DND-41 (cell line): ENCODE measurements around the gene SCN9A.

Source experiments
- ATAC-seq: fragments of 200-7000 bp; cut with Tn5 transposase; 3 replicates; pipeline ENCODE4 v1.9.1; 2021; ENCODE audit warnings: low read depth; ENCODE audit not compliant: insufficient read depth
- DNase-seq: peaks from one replicate; pipeline ENCODE4 v3.0.0-alpha.2; 2020
- H2AFZ ChIP-seq: 2 replicates; pipeline ENCODE4 v1.6.0; 2012; ENCODE audit warnings: low read depth, low read length
- H3K27ac ChIP-seq: 2 replicates; pipeline ENCODE4 v1.5.1; 2012; ENCODE audit warnings: low read length, inconsistent platforms
- H3K27me3 ChIP-seq: fragments of 200-600 bp; sonication (generic); 2 replicates; pipeline ENCODE4 v1.6.0; 2012; ENCODE audit warnings: low read length, mild to moderate bottlenecking, inconsistent platforms; ENCODE audit not compliant: insufficient read depth, poor library complexity
- H3K36me3 ChIP-seq: 2 replicates; pipeline ENCODE4 v1.5.1; 2012; ENCODE audit warnings: low read length, inconsistent platforms; ENCODE audit not compliant: insufficient read depth
- H3K4me1 ChIP-seq: 2 replicates; pipeline ENCODE4 v1.5.1; 2012; ENCODE audit warnings: mild to moderate bottlenecking, low read length; ENCODE audit not compliant: insufficient read depth
- H3K4me2 ChIP-seq: 2 replicates; pipeline ENCODE4 v1.6.0; 2012; ENCODE audit warnings: mild to moderate bottlenecking, moderate library complexity, low read length, inconsistent platforms; ENCODE audit not compliant: insufficient read depth
- H3K4me3 ChIP-seq, 2 experiments: fragments of 200-600 bp in 1 of 2; shearing (Covaris generic) in 1 of 2; 2 replicates each; pipeline ENCODE4 v1.5.1; 2012 to 2016; ENCODE audit warnings: inconsistent platforms in 2 of 2, low read length in 2 of 2, mild to moderate bottlenecking in 2 of 2, low read depth in 1 of 2, moderate library complexity in 1 of 2
- H3K79me2 ChIP-seq: 2 replicates; pipeline ENCODE4 v1.6.0; 2012; ENCODE audit warnings: low read length, inconsistent platforms; ENCODE audit not compliant: insufficient read depth
- H3K9ac ChIP-seq: 2 replicates; pipeline ENCODE4 v1.6.0; 2012; ENCODE audit warnings: low read depth, mild to moderate bottlenecking, inconsistent platforms, low read length, moderate library complexity
- H3K9me3 ChIP-seq: 2 replicates; pipeline ENCODE4 v1.5.1; 2012; ENCODE audit warnings: low read length, moderate library complexity, mild to moderate bottlenecking, inconsistent platforms; ENCODE audit not compliant: insufficient read depth, severe bottlenecking
- H4K20me1 ChIP-seq: 2 replicates; pipeline ENCODE4 v1.6.0; 2012; ENCODE audit warnings: low read length; ENCODE audit not compliant: insufficient read depth
- EZH2 ChIP-seq: IDR thresholded peaks from 3 replicates; pipeline ENCODE4 v1.6.1; 2012; ENCODE audit warnings: borderline replicate concordance, low read depth, mild to moderate bottlenecking, moderate library complexity, low read length, inconsistent platforms; ENCODE audit not compliant: severe bottlenecking
- TF ChIP-seq, protein P1 (sequence below): IDR thresholded peaks from 2 replicates; pipeline ENCODE4 v1.5.1; 2012; ENCODE audit warnings: borderline replicate concordance, low read length, moderate library complexity, mild to moderate bottlenecking; ENCODE audit not compliant: poor library complexity, severe bottlenecking; ENCODE audit errors: extremely low read depth

The SCN9A gene

DNA sequence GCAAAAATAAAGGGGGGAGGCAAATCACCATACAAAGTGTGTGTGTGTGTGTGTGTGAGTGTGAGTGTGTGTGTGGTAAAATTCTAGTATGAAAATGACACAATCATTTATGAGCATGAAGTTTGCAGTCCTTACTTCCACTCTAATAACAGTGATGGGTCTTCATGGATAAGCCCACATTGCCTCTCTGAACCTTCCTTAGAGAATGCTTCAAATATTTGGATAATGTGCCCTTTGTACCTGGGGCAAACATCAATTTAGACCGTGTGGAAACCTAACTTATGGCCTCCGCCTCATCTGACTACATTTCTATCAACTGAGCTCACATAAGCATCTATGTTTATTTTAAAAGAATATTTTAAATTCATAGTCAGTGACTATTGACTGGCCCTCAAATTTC is 3.7 kb downstream of the SCN9A start:
- no peak for DNase-seq
- no peaks in the 10 kb centered on the region for H3K79me2 ChIP-seq
- H3K27ac ChIP-seq: no peak overlapping the region
- TF ChIP-seq, protein P1, sequence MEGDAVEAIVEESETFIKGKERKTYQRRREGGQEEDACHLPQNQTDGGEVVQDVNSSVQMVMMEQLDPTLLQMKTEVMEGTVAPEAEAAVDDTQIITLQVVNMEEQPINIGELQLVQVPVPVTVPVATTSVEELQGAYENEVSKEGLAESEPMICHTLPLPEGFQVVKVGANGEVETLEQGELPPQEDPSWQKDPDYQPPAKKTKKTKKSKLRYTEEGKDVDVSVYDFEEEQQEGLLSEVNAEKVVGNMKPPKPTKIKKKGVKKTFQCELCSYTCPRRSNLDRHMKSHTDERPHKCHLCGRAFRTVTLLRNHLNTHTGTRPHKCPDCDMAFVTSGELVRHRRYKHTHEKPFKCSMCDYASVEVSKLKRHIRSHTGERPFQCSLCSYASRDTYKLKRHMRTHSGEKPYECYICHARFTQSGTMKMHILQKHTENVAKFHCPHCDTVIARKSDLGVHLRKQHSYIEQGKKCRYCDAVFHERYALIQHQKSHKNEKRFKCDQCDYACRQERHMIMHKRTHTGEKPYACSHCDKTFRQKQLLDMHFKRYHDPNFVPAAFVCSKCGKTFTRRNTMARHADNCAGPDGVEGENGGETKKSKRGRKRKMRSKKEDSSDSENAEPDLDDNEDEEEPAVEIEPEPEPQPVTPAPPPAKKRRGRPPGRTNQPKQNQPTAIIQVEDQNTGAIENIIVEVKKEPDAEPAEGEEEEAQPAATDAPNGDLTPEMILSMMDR: no peak
- TF ChIP-seq EZH2: no peak
- no peaks in the 10 kb centered on the region for H3K9me3 ChIP-seq
- H3K4me2 ChIP-seq: no peak overlapping the region
- H3K9ac ChIP-seq: no peak overlapping the region
- no peak overlapping the region for H3K4me3 ChIP-seq
- ATAC-seq: no peak
- H3K27me3 ChIP-seq: no peaks in the 10 kb centered on the region
- H2AFZ ChIP-seq: no peak overlapping the region
- no peaks in the 10 kb centered on the region for H4K20me1 ChIP-seq
- H3K4me1 ChIP-seq: no peaks in the 10 kb centered on the region
- H3K36me3 ChIP-seq: no peaks in the 10 kb centered on the region

DNA sequence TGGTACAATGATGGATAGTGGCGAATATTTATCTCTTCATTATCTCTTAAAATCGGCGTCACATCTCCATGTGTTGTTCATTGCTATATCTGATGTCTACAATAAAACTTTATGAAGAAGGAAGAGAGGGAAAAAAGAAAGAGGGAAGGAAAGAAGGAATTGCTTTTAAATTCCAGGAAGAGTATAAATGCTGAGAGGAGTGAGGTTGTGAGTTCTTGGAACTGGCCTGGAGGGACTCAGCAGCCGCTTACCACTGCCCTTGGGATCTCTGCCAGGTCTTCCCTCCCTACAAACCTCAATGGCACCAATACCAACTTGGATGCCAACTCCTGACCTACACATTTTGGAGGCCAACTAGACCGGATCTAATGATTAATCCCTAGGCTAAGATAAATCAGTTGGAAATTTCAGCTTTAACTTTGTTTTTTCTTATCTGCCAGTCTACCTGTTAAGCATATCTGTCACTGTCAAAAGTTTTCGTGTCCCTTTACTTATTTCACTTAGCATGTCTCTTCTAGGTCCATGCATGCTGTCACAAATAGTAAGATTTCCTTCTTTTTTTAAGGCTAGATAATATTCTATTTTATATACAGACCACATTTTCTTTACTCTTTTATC is 9.8 kb downstream of the SCN9A start:
- H3K79me2 ChIP-seq: no peaks in the 10 kb centered on the region
- no peak overlapping the region for H3K4me3 ChIP-seq
- no peak overlapping the region for H3K4me2 ChIP-seq
- no peaks in the 10 kb centered on the region for H3K27me3 ChIP-seq
- H2AFZ ChIP-seq: no peak overlapping the region
- no peaks in the 10 kb centered on the region for H4K20me1 ChIP-seq
- H3K36me3 ChIP-seq: no peaks in the 10 kb centered on the region
- no peak for DNase-seq
- no peaks in the 10 kb centered on the region for H3K9me3 ChIP-seq
- no peak overlapping the region for H3K27ac ChIP-seq
- H3K9ac ChIP-seq: no peak overlapping the region
- no peaks in the 10 kb centered on the region for H3K4me1 ChIP-seq
- TF ChIP-seq, protein P1: no peak
- no peak for TF ChIP-seq EZH2
- no peak for ATAC-seq

DNA sequence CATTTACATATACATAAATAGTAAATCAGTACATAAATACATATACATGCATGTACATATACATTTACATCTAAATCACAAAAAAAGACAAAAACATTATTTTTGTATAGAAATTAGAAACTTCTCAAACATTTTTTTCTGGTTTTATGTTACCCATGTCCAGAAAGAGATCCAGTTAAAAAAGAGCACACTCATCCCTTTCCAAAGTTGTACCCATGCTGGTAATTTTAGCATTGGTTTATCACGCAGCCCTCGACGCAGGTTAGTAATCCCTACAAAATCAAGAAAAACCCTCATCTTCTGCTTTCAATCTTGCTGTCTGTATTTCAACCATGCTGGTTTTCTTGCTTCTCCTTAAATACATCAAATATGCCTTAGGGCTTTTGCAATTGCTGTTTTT is 10.5 kb downstream of the SCN9A start:
- Histone ChIP-seq H3K36me3 (no peaks in the 10 kb centered on the region), H3K79me2 (no peaks in the 10 kb centered on the region), H3K27ac (no peak overlapping the region), H3K27me3 (no peaks in the 10 kb centered on the region), H3K4me2 (no peak overlapping the region), H3K9me3 (no peaks in the 10 kb centered on the region), H3K4me3 (no peak overlapping the region), H3K4me1 (no peaks in the 10 kb centered on the region), H3K9ac (no peak overlapping the region), H2AFZ (no peak overlapping the region), H4K20me1 (no peaks in the 10 kb centered on the region)
- ATAC-seq: no peak
- no peak for DNase-seq
- TF ChIP-seq, protein P1: no peak
- no peak for TF ChIP-seq EZH2
